DND-41 (cell line): ENCODE measurements around the gene U2AF2.

Experiments
- ATAC-seq: fragments of 200-7000 bp; cut with Tn5 transposase; 3 replicates; pipeline ENCODE4 v1.9.1; 2021; ENCODE audit warnings: low read depth; ENCODE audit not compliant: insufficient read depth
- DNase-seq: peaks from one replicate; pipeline ENCODE4 v3.0.0-alpha.2; 2020
- H2AFZ ChIP-seq: 2 replicates; pipeline ENCODE4 v1.6.0; 2012; ENCODE audit warnings: low read depth, low read length
- H3K27ac ChIP-seq: 2 replicates; pipeline ENCODE4 v1.5.1; 2012; ENCODE audit warnings: low read length, inconsistent platforms
- H3K27me3 ChIP-seq: fragments of 200-600 bp; sonication (generic); 2 replicates; pipeline ENCODE4 v1.6.0; 2012; ENCODE audit warnings: low read length, mild to moderate bottlenecking, inconsistent platforms; ENCODE audit not compliant: insufficient read depth, poor library complexity
- H3K36me3 ChIP-seq: 2 replicates; pipeline ENCODE4 v1.5.1; 2012; ENCODE audit warnings: low read length, inconsistent platforms; ENCODE audit not compliant: insufficient read depth
- H3K4me1 ChIP-seq: 2 replicates; pipeline ENCODE4 v1.5.1; 2012; ENCODE audit warnings: mild to moderate bottlenecking, low read length; ENCODE audit not compliant: insufficient read depth
- H3K4me2 ChIP-seq: 2 replicates; pipeline ENCODE4 v1.6.0; 2012; ENCODE audit warnings: mild to moderate bottlenecking, moderate library complexity, low read length, inconsistent platforms; ENCODE audit not compliant: insufficient read depth
- H3K4me3 ChIP-seq, 2 experiments: fragments of 200-600 bp in 1 of 2; shearing (Covaris generic) in 1 of 2; 2 replicates each; pipeline ENCODE4 v1.5.1; 2012 to 2016; ENCODE audit warnings: inconsistent platforms in 2 of 2, low read length in 2 of 2, mild to moderate bottlenecking in 2 of 2, low read depth in 1 of 2, moderate library complexity in 1 of 2
- H3K79me2 ChIP-seq: 2 replicates; pipeline ENCODE4 v1.6.0; 2012; ENCODE audit warnings: low read length, inconsistent platforms; ENCODE audit not compliant: insufficient read depth
- H3K9ac ChIP-seq: 2 replicates; pipeline ENCODE4 v1.6.0; 2012; ENCODE audit warnings: low read depth, mild to moderate bottlenecking, inconsistent platforms, low read length, moderate library complexity
- H3K9me3 ChIP-seq: 2 replicates; pipeline ENCODE4 v1.5.1; 2012; ENCODE audit warnings: low read length, moderate library complexity, mild to moderate bottlenecking, inconsistent platforms; ENCODE audit not compliant: insufficient read depth, severe bottlenecking
- H4K20me1 ChIP-seq: 2 replicates; pipeline ENCODE4 v1.6.0; 2012; ENCODE audit warnings: low read length; ENCODE audit not compliant: insufficient read depth
- EZH2 ChIP-seq: IDR thresholded peaks from 3 replicates; pipeline ENCODE4 v1.6.1; 2012; ENCODE audit warnings: borderline replicate concordance, low read depth, mild to moderate bottlenecking, moderate library complexity, low read length, inconsistent platforms; ENCODE audit not compliant: severe bottlenecking
- TF ChIP-seq, protein P1 (sequence below): IDR thresholded peaks from 2 replicates; pipeline ENCODE4 v1.5.1; 2012; ENCODE audit warnings: borderline replicate concordance, low read length, moderate library complexity, mild to moderate bottlenecking; ENCODE audit not compliant: poor library complexity, severe bottlenecking; ENCODE audit errors: extremely low read depth

Gene U2AF2

DNA sequence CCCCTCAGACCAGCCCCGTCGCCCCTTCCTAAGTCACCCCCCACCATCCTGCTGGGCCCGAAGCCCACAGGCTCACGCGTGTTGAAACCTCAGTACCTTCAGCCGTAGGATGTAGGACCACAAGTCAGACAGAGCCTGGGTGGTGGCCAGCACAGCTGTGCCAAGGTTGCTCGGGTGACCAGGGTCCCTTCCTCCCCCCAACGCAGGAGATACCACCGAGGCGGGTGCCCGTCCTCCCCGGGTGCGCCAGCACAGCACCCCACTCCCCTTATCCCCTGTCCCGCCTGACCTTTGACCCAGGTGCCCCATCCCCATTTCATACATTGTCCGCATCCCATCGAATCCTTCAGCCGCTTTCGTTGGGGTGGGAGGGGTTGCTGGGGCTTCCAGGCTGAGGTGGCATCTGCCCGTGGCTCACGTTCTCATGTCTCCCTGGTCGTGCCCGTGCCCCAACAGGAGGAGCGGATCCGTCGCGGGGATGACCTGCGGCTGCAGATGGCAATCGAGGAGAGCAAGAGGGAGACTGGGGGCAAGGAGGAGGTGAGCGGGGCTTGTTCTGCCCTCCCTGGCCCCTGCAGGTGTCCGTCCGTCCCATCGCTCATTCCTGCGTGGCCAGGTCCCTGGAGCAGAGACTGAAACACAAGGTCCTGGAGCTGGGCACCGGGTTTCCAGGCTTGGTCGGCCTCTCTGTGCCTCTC, 34.7 kb downstream of the U2AF2 start:
- TF ChIP-seq, protein P1, sequence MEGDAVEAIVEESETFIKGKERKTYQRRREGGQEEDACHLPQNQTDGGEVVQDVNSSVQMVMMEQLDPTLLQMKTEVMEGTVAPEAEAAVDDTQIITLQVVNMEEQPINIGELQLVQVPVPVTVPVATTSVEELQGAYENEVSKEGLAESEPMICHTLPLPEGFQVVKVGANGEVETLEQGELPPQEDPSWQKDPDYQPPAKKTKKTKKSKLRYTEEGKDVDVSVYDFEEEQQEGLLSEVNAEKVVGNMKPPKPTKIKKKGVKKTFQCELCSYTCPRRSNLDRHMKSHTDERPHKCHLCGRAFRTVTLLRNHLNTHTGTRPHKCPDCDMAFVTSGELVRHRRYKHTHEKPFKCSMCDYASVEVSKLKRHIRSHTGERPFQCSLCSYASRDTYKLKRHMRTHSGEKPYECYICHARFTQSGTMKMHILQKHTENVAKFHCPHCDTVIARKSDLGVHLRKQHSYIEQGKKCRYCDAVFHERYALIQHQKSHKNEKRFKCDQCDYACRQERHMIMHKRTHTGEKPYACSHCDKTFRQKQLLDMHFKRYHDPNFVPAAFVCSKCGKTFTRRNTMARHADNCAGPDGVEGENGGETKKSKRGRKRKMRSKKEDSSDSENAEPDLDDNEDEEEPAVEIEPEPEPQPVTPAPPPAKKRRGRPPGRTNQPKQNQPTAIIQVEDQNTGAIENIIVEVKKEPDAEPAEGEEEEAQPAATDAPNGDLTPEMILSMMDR: no peak
- TF ChIP-seq EZH2: no peak
- no peaks in the 10 kb centered on the region for H3K4me1 ChIP-seq
- H2AFZ ChIP-seq: no peak overlapping the region
- H3K9me3 ChIP-seq: no peaks in the 10 kb centered on the region
- H3K4me3 ChIP-seq: no peak overlapping the region
- no peak overlapping the region for H3K9ac ChIP-seq
- DNase-seq: no peak
- H3K27ac ChIP-seq: no peak overlapping the region
- H3K27me3 ChIP-seq: no peaks in the 10 kb centered on the region
- peaks cover 27% of the 10 kb centered on the region; the same call in 1 of the 2 replicates for H3K79me2 ChIP-seq
- H3K36me3 ChIP-seq: peaks cover 96% of the 10 kb centered on the region
- H3K4me2 ChIP-seq: no peak overlapping the region
- H4K20me1 ChIP-seq: peaks cover 62% of the 10 kb centered on the region
- ATAC-seq: no peak

DNA sequence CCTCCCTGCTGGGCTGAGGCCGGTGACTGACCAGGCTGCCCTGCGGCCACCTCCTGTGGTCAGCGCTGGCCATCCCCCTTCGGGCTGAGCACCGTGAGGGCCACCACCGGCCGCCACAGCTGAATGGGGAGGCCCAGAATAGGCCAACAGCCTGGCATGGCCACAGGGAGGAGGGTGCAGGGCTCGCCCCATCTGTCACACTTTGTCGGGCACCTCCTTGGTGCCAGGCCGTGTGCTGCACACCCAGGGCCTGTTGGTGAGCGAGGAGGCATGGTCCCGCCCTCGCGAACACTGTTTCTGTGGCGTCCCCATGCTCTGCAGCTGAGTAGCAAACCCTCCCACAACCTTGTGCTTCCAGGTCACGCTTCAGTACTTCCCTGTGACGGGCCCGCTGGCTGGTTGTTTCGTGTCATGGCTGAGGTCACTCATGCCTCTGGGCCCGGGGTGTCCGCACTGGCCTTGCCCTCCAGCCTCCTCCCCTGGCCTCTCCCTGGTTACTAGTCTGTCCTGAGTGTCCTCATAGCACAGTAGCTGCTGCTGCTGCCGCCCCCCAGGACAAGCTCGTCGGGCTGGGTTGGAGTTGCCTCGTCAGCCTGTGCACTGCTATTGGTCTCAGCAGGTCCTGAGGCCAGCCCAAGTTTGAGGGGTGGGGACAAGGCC, 35.4 kb downstream of the U2AF2 start:
- Histone ChIP-seq H3K9ac (no peak overlapping the region), H2AFZ (no peak overlapping the region), H3K27me3 (no peaks in the 10 kb centered on the region), H3K36me3 (peaks cover 96% of the 10 kb centered on the region), H3K9me3 (no peaks in the 10 kb centered on the region), H3K27ac (no peak overlapping the region), H4K20me1 (peaks cover 55% of the 10 kb centered on the region), H3K4me2 (no peak overlapping the region), H3K4me3 (no peak overlapping the region), H3K79me2 (peaks cover 22% of the 10 kb centered on the region; the same call in 1 of the 2 replicates), H3K4me1 (no peaks in the 10 kb centered on the region)
- no peak for DNase-seq
- TF ChIP-seq, protein P1: no peak
- TF ChIP-seq EZH2: no peak
- no peak for ATAC-seq

DNA sequence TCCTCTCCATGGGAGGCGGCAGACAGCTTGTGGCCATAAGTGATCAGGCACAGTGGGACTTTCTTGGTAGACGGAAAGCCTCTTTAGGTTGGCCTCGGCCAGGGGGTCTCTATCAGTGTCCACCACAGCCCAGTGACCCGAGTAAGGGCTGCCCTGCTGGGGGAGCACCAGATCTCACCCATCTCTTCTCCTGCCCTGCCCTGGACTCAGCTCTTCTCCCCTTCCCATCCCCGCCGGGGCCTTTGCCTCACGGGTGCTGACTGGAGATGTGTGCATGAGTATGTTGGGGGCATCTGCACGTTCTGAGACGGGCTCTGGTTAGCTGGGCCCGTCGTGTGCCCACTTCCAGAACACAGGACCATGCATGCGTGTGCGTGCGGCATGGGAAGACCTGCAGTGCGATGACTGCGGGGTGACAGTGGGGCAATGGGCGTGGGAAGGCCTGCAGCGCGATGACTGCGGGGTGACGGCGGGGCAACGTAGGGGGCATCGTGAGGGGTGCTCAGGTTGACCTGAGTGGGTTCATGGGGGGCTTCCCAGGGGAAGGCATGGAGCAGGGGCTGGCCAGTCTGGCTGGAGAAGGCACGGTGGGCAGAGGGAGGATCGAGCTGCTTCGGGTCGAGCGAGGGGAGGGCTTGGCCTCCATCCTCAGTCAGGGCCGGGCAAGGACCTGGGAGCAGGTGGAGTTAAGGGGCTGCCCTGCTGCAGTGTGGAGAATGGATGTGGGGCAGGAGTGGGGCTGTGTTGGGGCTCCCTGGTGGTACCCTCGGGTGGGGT, 36.1 kb downstream of the U2AF2 start:
- ATAC-seq: no peak
- H3K27me3 ChIP-seq: no peaks in the 10 kb centered on the region
- no peak overlapping the region for H3K4me3 ChIP-seq
- no peak overlapping the region for H3K9ac ChIP-seq
- no peaks in the 10 kb centered on the region for H3K4me1 ChIP-seq
- H3K79me2 ChIP-seq: peaks cover 15% of the 10 kb centered on the region; the same call in 1 of the 2 replicates
- H4K20me1 ChIP-seq: peaks cover 49% of the 10 kb centered on the region
- no peak for DNase-seq
- no peak overlapping the region for H3K27ac ChIP-seq
- no peaks in the 10 kb centered on the region for H3K9me3 ChIP-seq
- no peak for TF ChIP-seq EZH2
- TF ChIP-seq, protein P1: no peak
- H3K36me3 ChIP-seq: peaks cover 96% of the 10 kb centered on the region
- H3K4me2 ChIP-seq: no peak overlapping the region
- H2AFZ ChIP-seq: no peak overlapping the region
